ENCODE results near the gene GAS7. TPM values are rescaled to one million over a fixed set of nuclear protein-coding genes. Genes with fewer than 3 reads are reported as not detected.
A peak's percentile ranks its signal among the peaks of the same experiment; 100 is the strongest.

Gene GAS7
- total and polyA plus RNA-seq, 2 of the 13 experiments (the other 11 are each of a cell fraction or from before 2014, with no cell fraction given): 1.0 to 5.2 TPM

GRCh38 chr17:9942885-9943284, 255.5 kb downstream of the GAS7 start:
- TF ChIP-seq ZBTB25 (CRISPR knock-in tag; IDR thresholded peaks at IDR 0.05) (no peak), MAFK (conservative IDR thresholded peaks at IDR 0.05 in 1 of 2, IDR thresholded peaks at IDR 0.05 in 1 of 2; ENCODE audit: low read length in 2 of 2) (0 out of 4 replicates have a peak, but pooled peaks of 1 of the 2 experiments have one; percentile 3)
- Histone ChIP-seq H3K36me3 (replicated peaks in 1 of 2; ENCODE audit: control insufficient read depth in 1 of 2, insufficient read depth in 2 of 2, low read length in 2 of 2) (no peaks in the 10 kb centered on the region), H3K4me3 (replicated peaks in 1 of 3; ENCODE audit: insufficient read depth in 1 of 3, low read depth in 2 of 3, low read length in 3 of 3) (no peak overlapping the region), H3K79me2 (ENCODE audit: insufficient read depth, low read length) (no peaks in the 10 kb centered on the region), H3K27me3 (ENCODE audit: control insufficient read depth in 1 of 2, insufficient read depth in 2 of 2, low read length in 2 of 2) (peaks cover 1 to 21% of the 10 kb centered on the region in 2 experiments; a peak in 3 of 5 replicates), H4K20me1 (ENCODE audit: insufficient read depth, low read length) (no peaks in the 10 kb centered on the region), H3K4me2 (ENCODE audit: low read depth, low read length) (no peak overlapping the region), H3K4me1 (ENCODE audit: insufficient read depth, low read length) (no peaks in the 10 kb centered on the region), H2AFZ (ENCODE audit: low read length) (no peak overlapping the region), H3K27ac (ENCODE audit: extremely low read length, insufficient read depth, low read length) (no peak overlapping the region), H3K9ac (ENCODE audit: insufficient read depth, low read depth, low read length) (no peak overlapping the region), H3K9me3 (ENCODE audit: low read length) (no peaks in the 10 kb centered on the region)
- in situ Hi-C loops (cut with HindIII; ENCODE audit: extremely low pct_ligation_motif_present, low pct_unique_long_range_greater_than_20kb): no loop called here
- FAIRE-seq: no peak
- ChIA-PET POLR2A (no interaction called here), CTCF (ENCODE audit: low intra/inter-chr PET ratio, low total read pairs) (no interaction called here)
- 24% methylated on average over 13 of the region's 13 CpGs for WGBS (ENCODE audit: low lambda C conversion rate)
- no TSS peak for BruUV-seq (replicated peaks)
- DNase-seq (ENCODE audit: low spot score): no peak
- intact Hi-C loops (cut with micrococcal nuclease; ENCODE audit: unreplicated experiment): no loop called here
- ATAC-seq: no peak

- TF ChIP-seq ZNF784 (CRISPR knock-in tag; IDR thresholded peaks at IDR 0.05; ENCODE audit: borderline replicate concordance) (no peak), RFX1 (IDR thresholded peaks at IDR 0.05) (no peak), FOXJ3 (CRISPR knock-in tag; IDR thresholded peaks at IDR 0.05; ENCODE audit: borderline replicate concordance) (no peak), ZKSCAN5 (CRISPR knock-in tag; IDR thresholded peaks at IDR 0.05) (no peak), YEATS2 (CRISPR knock-in tag; IDR thresholded peaks at IDR 0.05; ENCODE audit: borderline replicate concordance) (no peak), DPF2 (CRISPR knock-in tag; IDR thresholded peaks at IDR 0.05; ENCODE audit: borderline replicate concordance, low read depth) (no peak), CHD2 (IDR thresholded peaks at IDR 0.05; ENCODE audit: low read depth, low read length) (no peak), NFRKB (IDR thresholded peaks at IDR 0.05) (no peak), USF2 (IDR thresholded peaks at IDR 0.05; ENCODE audit: low read depth, low read length) (no peak), USF2 (CRISPR knock-in tag; IDR thresholded peaks at IDR 0.05; ENCODE audit: borderline replicate concordance) (no peak), TOE1 (CRISPR knock-in tag; IDR thresholded peaks at IDR 0.05) (no peak), TBX3 (IDR thresholded peaks at IDR 0.05; ENCODE audit: borderline replicate concordance) (no peak), ZNF552 (CRISPR knock-in tag; IDR thresholded peaks at IDR 0.05; ENCODE audit: borderline replicate concordance) (no peak)
- FAIRE-seq (no peak), ATAC-seq (no peak), DNase-seq (ENCODE audit: low spot score) (no peak)
- H3K27ac ChIP-seq (ENCODE audit: extremely low read length, insufficient read depth, low read length): no peak overlapping the region
- H3K4me1 ChIP-seq (ENCODE audit: insufficient read depth, low read length): no peaks in the 10 kb centered on the region
- intact Hi-C loops (cut with micrococcal nuclease; ENCODE audit: unreplicated experiment): no loop called here
- H4K20me1 ChIP-seq (ENCODE audit: insufficient read depth, low read length): no peaks in the 10 kb centered on the region
- POLR2A ChIA-PET: no interaction called here
- in situ Hi-C loops (cut with HindIII; ENCODE audit: extremely low pct_ligation_motif_present, low pct_unique_long_range_greater_than_20kb): no loop called here
- no peak overlapping the region for H3K4me3 ChIP-seq (replicated peaks in 1 of 3; ENCODE audit: insufficient read depth in 1 of 3, low read depth in 2 of 3, low read length in 3 of 3)
- no TSS peak for BruUV-seq (replicated peaks)
- H3K36me3 ChIP-seq (replicated peaks in 1 of 2; ENCODE audit: control insufficient read depth in 1 of 2, insufficient read depth in 2 of 2, low read length in 2 of 2): no peaks in the 10 kb centered on the region
- H3K27me3 ChIP-seq (ENCODE audit: control insufficient read depth in 1 of 2, insufficient read depth in 2 of 2, low read length in 2 of 2): peaks cover 1 to 13% of the 10 kb centered on the region in 2 experiments; a peak in 3 of 5 replicates
- CTCF ChIA-PET (ENCODE audit: low intra/inter-chr PET ratio, low total read pairs): no interaction called here
- WGBS (ENCODE audit: low lambda C conversion rate): 28% methylated on average over 12 of the region's 13 CpGs
- H3K4me2 ChIP-seq (ENCODE audit: low read depth, low read length): no peak overlapping the region
- H3K79me2 ChIP-seq (ENCODE audit: insufficient read depth, low read length): no peaks in the 10 kb centered on the region
- no peak overlapping the region for H2AFZ ChIP-seq (ENCODE audit: low read length)
- no peak overlapping the region for H3K9ac ChIP-seq (ENCODE audit: insufficient read depth, low read depth, low read length)
- H3K9me3 ChIP-seq (ENCODE audit: low read length): no peaks in the 10 kb centered on the region
These were observed 257.1 kb downstream of the GAS7 start for GRCh38 chr17:9941305-9941704.
